Smooth muscle cell (in vitro differentiated cells): Measurements from ENCODE around the gene KIRREL3. TPM values are rescaled to one million over a fixed set of nuclear protein-coding genes. Genes with fewer than 3 reads are reported as not detected.

Experiments used
- DNase-seq: peaks from one replicate; lab custom pipeline; 2025; ENCODE audit not compliant: unreplicated experiment; lab: John Stamatoyannopoulos, UW
- H2AFZ ChIP-seq: fragments of 200-600 bp; sonication (generic); 2 replicates; pipeline ENCODE4 v1.6.0; 2016; ENCODE audit warnings: antibody characterized with exemption, low read depth, mild to moderate bottlenecking
- H3F3A ChIP-seq: fragments of 200-600 bp; sonication (generic); 2 replicates; pipeline ENCODE4 v1.6.0; 2017; ENCODE audit warnings: antibody characterized with exemption, low read depth
- H3K27ac ChIP-seq: fragments of 200-600 bp; sonication (generic); 2 replicates; pipeline ENCODE4 v1.5.1; 2016; ENCODE audit warnings: low read depth, mild to moderate bottlenecking
- H3K27me3 ChIP-seq: fragments of 200-600 bp; sonication (generic); 2 replicates; pipeline ENCODE4 v1.6.1; 2016; ENCODE audit warnings: low read depth, mild to moderate bottlenecking
- H3K36me3 ChIP-seq: fragments of 200-600 bp; sonication (generic); 2 replicates; pipeline ENCODE4 v1.5.1; 2016; ENCODE audit warnings: low read depth
- H3K4me1 ChIP-seq: fragments of 200-600 bp; sonication (generic); 2 replicates; pipeline ENCODE4 v1.5.1; 2016; ENCODE audit warnings: low read depth
- H3K4me2 ChIP-seq: fragments of 200-600 bp; sonication (generic); 2 replicates; pipeline ENCODE4 v1.6.0; 2016; ENCODE audit warnings: mild to moderate bottlenecking
- H3K4me3 ChIP-seq: fragments of 200-600 bp; sonication (generic); 2 replicates; pipeline ENCODE4 v1.5.1; 2016; ENCODE audit warnings: mild to moderate bottlenecking
- H3K79me2 ChIP-seq: fragments of 200-600 bp; sonication (generic); 2 replicates; pipeline ENCODE4 v1.6.0; 2016; ENCODE audit warnings: low read depth, mild to moderate bottlenecking
- H3K9ac ChIP-seq: fragments of 200-600 bp; sonication (generic); 2 replicates; pipeline ENCODE4 v1.6.0; 2016; ENCODE audit warnings: low read depth
- H3K9me3 ChIP-seq: fragments of 200-600 bp; sonication (generic); replicated peaks from 2 replicates; pipeline ENCODE4 v1.5.1; 2016; ENCODE audit warnings: low read depth
- H4K20me1 ChIP-seq: fragments of 200-600 bp; sonication (generic); 2 replicates; pipeline ENCODE4 v1.6.0; 2016; ENCODE audit warnings: low read depth
- WGBS: methylation state at CpG from one replicate; pipeline ENCODE4 v1.1.7; 2016; ENCODE audit warnings: low lambda C conversion rate; 5-methylcytosine and 5-hydroxymethylcytosine counted together
- polyA plus RNA-seq: library from polyadenylated mRNA; unstranded; fragments of >200 nt; fragmentation: Nextera tagmentation; extraction: Ambion mirVana; gene quantifications from 2 replicates; pipeline ENCODE4 v1.2.1, GENCODE V29; 2016
- total RNA-seq: library from RNA; depleted of rRNA; stranded (reverse); fragments of >200 nt; gene quantifications from 2 replicates; pipeline ENCODE4 v1.2.3, GENCODE V29; 2014
- TF ChIP-seq, protein P1 (sequence below): fragments of 200-600 bp; sonication (generic); IDR thresholded peaks from 2 replicates; pipeline ENCODE4 v1.5.1; 2017; ENCODE audit warnings: borderline replicate concordance, mild to moderate bottlenecking, antibody characterized with exemption; ENCODE audit not compliant: insufficient read depth, poor library complexity, severe bottlenecking

Gene KIRREL3
- total and polyA plus RNA-seq, 2 experiments from 2014 or later: 1.2 TPM; not detected in 1

DNA sequence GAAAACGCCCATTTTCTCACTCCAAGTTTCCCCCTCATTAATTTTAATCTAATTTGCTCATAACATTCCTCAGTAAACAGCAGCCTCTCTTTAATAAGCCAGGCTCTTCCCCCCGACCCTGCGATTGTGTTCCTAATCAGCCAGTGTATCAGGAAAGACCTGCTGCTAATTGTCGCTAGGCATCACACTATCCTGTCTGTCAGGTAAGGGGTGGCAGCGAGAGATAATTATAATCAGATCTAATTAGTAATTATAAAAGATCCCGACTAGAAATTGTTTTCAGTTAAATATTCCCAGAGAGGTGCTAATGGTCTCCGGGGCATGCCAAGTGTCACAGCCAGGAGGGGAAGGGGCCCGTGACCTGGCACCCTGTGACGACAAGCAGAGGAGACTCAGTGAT, 502.3 kb downstream of the KIRREL3 start:
- peaks cover 9% of the 10 kb centered on the region for H3K27me3 ChIP-seq
- no peak for DNase-seq
- H3K4me2 ChIP-seq: no peak overlapping the region
- TF ChIP-seq, protein P1, sequence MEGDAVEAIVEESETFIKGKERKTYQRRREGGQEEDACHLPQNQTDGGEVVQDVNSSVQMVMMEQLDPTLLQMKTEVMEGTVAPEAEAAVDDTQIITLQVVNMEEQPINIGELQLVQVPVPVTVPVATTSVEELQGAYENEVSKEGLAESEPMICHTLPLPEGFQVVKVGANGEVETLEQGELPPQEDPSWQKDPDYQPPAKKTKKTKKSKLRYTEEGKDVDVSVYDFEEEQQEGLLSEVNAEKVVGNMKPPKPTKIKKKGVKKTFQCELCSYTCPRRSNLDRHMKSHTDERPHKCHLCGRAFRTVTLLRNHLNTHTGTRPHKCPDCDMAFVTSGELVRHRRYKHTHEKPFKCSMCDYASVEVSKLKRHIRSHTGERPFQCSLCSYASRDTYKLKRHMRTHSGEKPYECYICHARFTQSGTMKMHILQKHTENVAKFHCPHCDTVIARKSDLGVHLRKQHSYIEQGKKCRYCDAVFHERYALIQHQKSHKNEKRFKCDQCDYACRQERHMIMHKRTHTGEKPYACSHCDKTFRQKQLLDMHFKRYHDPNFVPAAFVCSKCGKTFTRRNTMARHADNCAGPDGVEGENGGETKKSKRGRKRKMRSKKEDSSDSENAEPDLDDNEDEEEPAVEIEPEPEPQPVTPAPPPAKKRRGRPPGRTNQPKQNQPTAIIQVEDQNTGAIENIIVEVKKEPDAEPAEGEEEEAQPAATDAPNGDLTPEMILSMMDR: no peak
- no peaks in the 10 kb centered on the region for H3K9me3 ChIP-seq
- WGBS: 83% methylated on average over 9 of the region's 9 CpGs
- H3K9ac ChIP-seq: no peak overlapping the region
- H2AFZ ChIP-seq: no peak overlapping the region
- no peaks in the 10 kb centered on the region for H4K20me1 ChIP-seq
- no peak overlapping the region for H3K27ac ChIP-seq
- no peaks in the 10 kb centered on the region for H3K79me2 ChIP-seq
- H3K4me3 ChIP-seq: no peak overlapping the region
- no peaks in the 10 kb centered on the region for H3K36me3 ChIP-seq
- H3F3A ChIP-seq: no peaks in the 10 kb centered on the region
- H3K4me1 ChIP-seq: peaks cover 3% of the 10 kb centered on the region

DNA sequence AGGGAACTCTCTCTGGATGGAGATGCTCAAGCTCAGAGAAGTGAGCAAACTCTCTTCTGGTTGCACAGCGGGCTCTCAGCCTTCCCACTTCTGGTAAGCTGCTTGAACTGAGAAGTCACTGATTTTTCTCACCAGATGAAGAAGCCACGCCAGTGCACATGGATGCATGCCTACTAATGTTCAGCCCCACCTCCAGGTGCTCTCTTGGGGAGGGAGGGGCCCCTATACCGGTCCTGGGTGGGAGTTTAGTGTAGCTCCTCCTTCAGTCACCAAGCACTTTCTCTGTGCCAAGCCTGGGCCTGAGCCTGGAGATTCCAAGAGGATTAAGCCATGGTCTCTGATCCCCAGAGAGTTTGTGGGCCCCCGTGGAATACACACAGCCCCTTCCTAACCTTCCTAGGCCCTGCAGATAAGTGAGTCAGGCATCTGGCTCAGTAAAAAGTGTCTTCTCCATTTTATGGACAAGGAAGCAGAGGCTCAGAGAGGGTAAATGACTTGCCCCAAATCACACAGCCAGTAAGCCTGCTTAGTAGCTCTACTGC, 502.9 kb downstream of the KIRREL3 start:
- no peak overlapping the region for H3K9ac ChIP-seq
- no peaks in the 10 kb centered on the region for H4K20me1 ChIP-seq
- WGBS: 64% methylated on average over 4 of the region's 4 CpGs
- no peak for DNase-seq
- H3F3A ChIP-seq: no peaks in the 10 kb centered on the region
- no peak overlapping the region for H3K27ac ChIP-seq
- no peaks in the 10 kb centered on the region for H3K79me2 ChIP-seq
- H3K9me3 ChIP-seq: no peaks in the 10 kb centered on the region
- H2AFZ ChIP-seq: no peak overlapping the region
- peaks cover 5% of the 10 kb centered on the region for H3K27me3 ChIP-seq
- H3K4me2 ChIP-seq: no peak overlapping the region
- H3K36me3 ChIP-seq: no peaks in the 10 kb centered on the region
- TF ChIP-seq, protein P1: no peak
- H3K4me3 ChIP-seq: no peak overlapping the region
- peaks cover 2% of the 10 kb centered on the region for H3K4me1 ChIP-seq

DNA sequence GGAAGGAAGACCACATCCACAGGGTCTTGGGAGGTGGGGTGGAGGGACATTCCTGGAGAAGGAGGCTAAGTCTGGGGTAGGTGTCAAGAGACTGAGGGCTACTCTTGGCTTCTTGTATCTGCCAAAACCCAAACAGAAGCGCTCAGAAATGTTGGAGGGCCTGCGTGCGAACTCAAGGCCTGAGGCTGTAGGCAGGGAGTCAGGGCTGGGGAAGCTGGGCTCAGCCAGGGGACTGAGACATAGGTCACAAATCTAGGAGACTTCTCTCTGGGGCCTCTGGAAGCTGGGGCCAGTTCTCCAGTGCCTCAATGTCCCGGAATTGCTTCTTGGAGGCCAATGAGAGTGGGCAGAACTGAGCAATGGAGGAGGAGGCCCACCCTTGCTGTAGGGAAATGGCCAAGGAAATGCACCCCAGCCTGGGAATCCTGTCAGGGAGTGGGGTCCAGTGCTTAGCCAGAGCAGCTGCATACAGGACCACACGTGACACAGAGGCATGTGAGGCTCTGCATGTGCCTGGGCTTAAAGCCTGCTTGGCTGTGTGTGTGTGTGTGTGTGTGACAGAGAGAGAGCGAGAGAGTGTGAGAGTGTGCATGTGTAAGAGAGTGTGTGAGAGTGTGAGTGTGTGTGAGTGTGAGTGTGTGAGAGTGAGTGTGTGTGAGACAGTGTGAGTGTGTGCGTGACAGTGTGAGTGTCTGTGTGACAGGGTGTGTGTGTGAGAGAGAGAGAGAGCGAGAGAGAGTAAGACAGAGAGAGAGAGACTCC, 503.8 kb downstream of the KIRREL3 start:
- WGBS: 94% methylated on average over 7 of the region's 8 CpGs
- no peaks in the 10 kb centered on the region for H3K36me3 ChIP-seq
- no peaks in the 10 kb centered on the region for H3K79me2 ChIP-seq

More for the DNA sequence above, 503.8 kb downstream of the KIRREL3 start:
- Histone ChIP-seq H3K4me2 (no peak overlapping the region), H3K27ac (no peak overlapping the region), H3F3A (no peaks in the 10 kb centered on the region), H3K9me3 (no peaks in the 10 kb centered on the region), H3K4me3 (no peak overlapping the region), H4K20me1 (no peaks in the 10 kb centered on the region), H2AFZ (no peak overlapping the region), H3K27me3 (no peaks in the 10 kb centered on the region), H3K9ac (no peak overlapping the region), H3K4me1 (no peaks in the 10 kb centered on the region)
- no peak for DNase-seq
- TF ChIP-seq, protein P1: no peak
